K562 (cell line): Measurements from ENCODE around the gene MLLT1. TPM values are rescaled to one million over a fixed set of nuclear protein-coding genes. Genes with fewer than 3 reads are reported as not detected.

Experiments
- ATAC-seq: fragments of 200-7000 bp; cut with Tn5 transposase; 3 replicates; pipeline ENCODE4 v1.9.1; 2020; ENCODE audit warnings: moderate library complexity
- BruUV-seq: library from RNA; stranded (reverse); fragments of 400-500 nt; replicated peaks from 2 replicates; lab custom pipeline; 2021; lab: Mats Ljungman, UMichigan
- CTCF ChIA-PET: fragments of 300-600 bp; formaldehyde crosslinking; extraction: SDS; loops from one replicate; lab custom pipeline; 2021; ENCODE audit warnings: low intra/inter-chr PET ratio; lab: Yijun Ruan, JAX
- POLR2A ChIA-PET: fragments of 300-600, 350-650 bp; sonication (Branson Sonifier 250); formaldehyde crosslinking; extraction: SDS; loops from one replicate; lab custom pipeline; 2021; ENCODE audit warnings: antibody characterized with exemption, inconsistent platforms; lab: Yijun Ruan, JAX
- DNase-seq, 4 experiments: peaks; one replicate each; pipeline versions ENCODE4 v3.0.0 to v3.0.0-alpha.2; 2011 to 2018; ENCODE audit warnings: low spot score in 3 of 4, mixed read lengths in 3 of 4; ENCODE audit errors: extremely low read depth in 1 of 4
- FAIRE-seq: peaks from 2 replicates; lab custom pipeline; 2011; peaks lifted over from hg19 to GRCh38; lab: Jason Lieb, UNC
- H2AFZ ChIP-seq: 2 replicates; pipeline ENCODE4 v1.6.0; 2011; ENCODE audit warnings: low read depth, low read length, control low read depth, inconsistent platforms
- H3K27ac ChIP-seq: fragments of 200-600 bp; 3 replicates; pipeline ENCODE4 v1.8.0; 2011; ENCODE audit warnings: low read depth, mild to moderate bottlenecking, control low read depth, inconsistent platforms, low read length, moderate library complexity, mixed read lengths; ENCODE audit errors: extremely low read depth
- H3K27me3 ChIP-seq, 2 experiments: fragments of 300-600 bp in 1 of 2; 2 replicates in 1 of 2; 3 replicates in 1 of 2; pipeline versions ENCODE4 v1.6.0 to v1.8.0; 2011; ENCODE audit warnings: inconsistent platforms in 2 of 2, low read length in 2 of 2, mild to moderate bottlenecking in 1 of 2, mixed read lengths in 1 of 2, moderate library complexity in 1 of 2; ENCODE audit not compliant: control insufficient read depth in 2 of 2, insufficient read depth in 2 of 2
- H3K36me3 ChIP-seq: fragments of 300-600 bp; 3 replicates; pipeline ENCODE4 v1.8.0; 2011; ENCODE audit warnings: mild to moderate bottlenecking, low read length, inconsistent platforms; ENCODE audit not compliant: control insufficient read depth, insufficient read depth
- H3K4me1 ChIP-seq, 2 experiments: fragments of 200-600 bp in 1 of 2; replicated peaks in 1 of 2; 2 replicates in 1 of 2; 3 replicates in 1 of 2; pipeline versions ENCODE4 v1.5.1 to v1.8.0; 2011; ENCODE audit warnings: inconsistent platforms in 2 of 2, low read length in 2 of 2, mild to moderate bottlenecking in 1 of 2, mixed read lengths in 1 of 2, moderate library complexity in 1 of 2; ENCODE audit not compliant: control insufficient read depth in 2 of 2, insufficient read depth in 2 of 2
- H3K4me2 ChIP-seq: 2 replicates; pipeline ENCODE4 v1.6.1; 2011; ENCODE audit warnings: low read length, control low read depth, inconsistent platforms, mixed read lengths; ENCODE audit not compliant: insufficient read depth
- H3K4me3 ChIP-seq: fragments of 200-600 bp; sonication (generic), shearing (Covaris generic); 2 replicates; pipeline ENCODE4 v1.5.1; 2016; ENCODE audit warnings: control low read depth, inconsistent platforms
- H3K79me2 ChIP-seq: fragments of 200-600 bp; 3 replicates; pipeline ENCODE4 v1.8.0; 2011; ENCODE audit warnings: low read length, inconsistent platforms; ENCODE audit not compliant: control insufficient read depth, insufficient read depth
- H3K9ac ChIP-seq, 2 experiments: 2 replicates each; pipeline versions ENCODE4 v1.6.0 to v1.6.1; 2011; ENCODE audit warnings: low read depth in 2 of 2, low read length in 2 of 2, control low read depth in 1 of 2, inconsistent platforms in 1 of 2, mild to moderate bottlenecking in 1 of 2, mixed read lengths in 1 of 2; ENCODE audit not compliant: insufficient read depth in 1 of 2
- H3K9me1 ChIP-seq: one replicate; pipeline ENCODE4 v1.6.0; 2011; ENCODE audit warnings: inconsistent platforms, mild to moderate bottlenecking, low read length, moderate library complexity; ENCODE audit not compliant: control insufficient read depth, insufficient read depth
- H3K9me3 ChIP-seq: replicated peaks from 2 replicates; pipeline ENCODE4 v1.5.1; 2011; ENCODE audit warnings: low read depth, low read length, inconsistent platforms; ENCODE audit not compliant: control insufficient read depth, insufficient read depth
- H4K20me1 ChIP-seq: replicated peaks from 2 replicates; pipeline ENCODE4 v1.6.1; 2011; ENCODE audit warnings: low read length, inconsistent platforms, mixed read lengths; ENCODE audit not compliant: control insufficient read depth, insufficient read depth
- EP400 ChIP-seq: fragments of 450-650 bp; IDR thresholded peaks from 2 replicates; pipeline ENCODE4 v1.6.1; 2017; ENCODE audit warnings: antibody characterized with exemption, mild to moderate bottlenecking, moderate library complexity
- FOXJ3 ChIP-seq: sonication (generic); formaldehyde crosslinking; IDR thresholded peaks from 2 replicates; pipeline ENCODE4 v1.4.0; 2020; ENCODE audit warnings: mild to moderate bottlenecking, missing genetic modification reagents
- HMGXB4 ChIP-seq: sonication (generic); formaldehyde crosslinking; IDR thresholded peaks from 2 replicates; pipeline ENCODE4 v1.8.1; 2023; ENCODE audit warnings: mild to moderate bottlenecking, missing genetic modification reagents
- MTA2 ChIP-seq: fragments of 450-650 bp; IDR thresholded peaks from 2 replicates; pipeline ENCODE4 v1.6.1; 2016; ENCODE audit warnings: low read depth
- SIN3B ChIP-seq: fragments of 450-650 bp; IDR thresholded peaks from 2 replicates; pipeline ENCODE4 v1.6.1; 2017; ENCODE audit warnings: low read depth, mild to moderate bottlenecking, moderate library complexity
- SMARCA5 ChIP-seq: fragments of 450-650 bp; IDR thresholded peaks from 2 replicates; pipeline ENCODE4 v1.6.1; 2016
- XRCC3 ChIP-seq: fragments of 450-650 bp; IDR thresholded peaks from 2 replicates; pipeline ENCODE4 v1.6.1; 2017; ENCODE audit warnings: mild to moderate bottlenecking, moderate library complexity
- ZNF217 ChIP-seq: sonication (generic); formaldehyde crosslinking; IDR thresholded peaks from 2 replicates; pipeline ENCODE4 v1.8.0; 2022; ENCODE audit warnings: mild to moderate bottlenecking, missing genetic modification reagents
- ZNF445 ChIP-seq: fragments of 250-450 bp; sonication (Bioruptor Pico); IDR thresholded peaks from 2 replicates; pipeline ENCODE4 v1.4.0; 2020; ENCODE audit warnings: low read depth, mild to moderate bottlenecking, moderate library complexity
- WGBS: fragments of 100-300 bp; shearing (Covaris generic); methylation state at CpG from one replicate; pipeline ENCODE4 v1.1.6; 2016; ENCODE audit warnings: low coverage, mixed read lengths; ENCODE audit not compliant: insufficient coverage; ENCODE audit errors: missing lambda C conversion rate; 5-methylcytosine and 5-hydroxymethylcytosine counted together
- in situ Hi-C: fragments of 300-500 bp; cut with MboI; formaldehyde crosslinking; loops from 4 replicates; pipeline ENCODE4 v1.15.0; 2018; ENCODE audit warnings: inconsistent platforms, mixed read lengths
- intact Hi-C: fragments of 100-400 bp; cut with micrococcal nuclease; formaldehyde crosslinking; loops from 2 replicates; pipeline ENCODE4 v1.14.2; 2022
- polyA plus RNA-seq, 8 experiments: library from polyadenylated mRNA; depleted of rRNA in 4 of 8; stranded (reverse) in 5 of 8; unstranded in 3 of 8; fragments of >200 nt; fragmentation: Nextera tagmentation in 2 of 8; fragmentation: Illumina TruSeq in 1 of 8; extraction: Ambion mirVana in 2 of 8; extraction: Trizol in 1 of 8; gene quantifications; 2 replicates each; pipeline versions ENCODE4 v1.2.1 to v1.2.3, GENCODE V29; 2011 to 2014; ENCODE audit warnings: inconsistent platforms in 1 of 8, missing spikeins in 1 of 8
- total RNA-seq, 7 experiments: library from RNA; depleted of rRNA in 6 of 7; stranded (reverse); fragments of >200 nt in 6 of 7; fragmentation: Illumina TruSeq in 2 of 7; extraction: Trizol in 2 of 7; gene quantifications; 2 replicates each; pipeline versions ENCODE4 v1.2.1 to v1.2.3, GENCODE V29; 2011 to 2021; ENCODE audit warnings: low replicate concordance in 1 of 7
- TF ChIP-seq, protein P1 (sequence below): IDR thresholded peaks from 2 replicates; pipeline ENCODE4 v1.6.1; 2014; ENCODE audit warnings: antibody characterized with exemption

The MLLT1 gene
- total and polyA plus RNA-seq, 9 of the 15 experiments (the other 6 are each of a cell fraction or from before 2014, with no cell fraction given), result 0.23 to 63.5 (median 15.4) TPM

GRCh38 chr19:6219147-6219525 lies 60.6 kb downstream of the MLLT1 start:
- in situ Hi-C loops, result no loop called here
- POLR2A ChIA-PET, result no interaction called here
- Histone ChIP-seq H3K27me3 (no peaks in the 10 kb centered on the region), H2AFZ (no peak overlapping the region), H3K27ac (no peak overlapping the region), H3K79me2 (peaks cover 6% of the 10 kb centered on the region), H3K9me1 (no peaks in the 10 kb centered on the region), H3K9me3 (no peaks in the 10 kb centered on the region), H3K4me2 (no peak overlapping the region), H3K4me3 (no peak overlapping the region), H3K4me1 (peaks cover 15 to 83% of the 10 kb centered on the region in 2 experiments), H3K9ac (no peak overlapping the region; a peak in 1 of 4 replicates), H3K36me3 (peaks cover 67% of the 10 kb centered on the region; the same call in 1 of the 3 replicates), H4K20me1 (no peaks in the 10 kb centered on the region; the same call in none of the 2 replicates)
- intact Hi-C loops, result loop anchor here (5.0 kb wide), 2 partner anchors 63 to 78 kb away; no protein-coding TSS in a partner anchor
- no peak for FAIRE-seq
- ATAC-seq, result no peak
- DNase-seq, result no peak
- WGBS, result 78% methylated on average over 7 of the region's 8 CpGs
- CTCF ChIA-PET, result interaction anchor here (0.6 to 2.8 kb wide), 3 partner anchors 52 to 644 kb away, joined by 3 to 16 read pairs (median 3); no protein-coding TSS in a partner anchor
- BruUV-seq, result no TSS peak
- TF ChIP-seq FOXJ3, result no peak
- TF ChIP-seq SMARCA5, result no peak
- TF ChIP-seq SIN3B, result no peak
- TF ChIP-seq HMGXB4 (CRISPR knock-in tag), result no peak
- no peak for TF ChIP-seq EP400
- no peak for TF ChIP-seq MTA2
- TF ChIP-seq XRCC3, result no peak
- no peak for TF ChIP-seq ZNF217 (CRISPR knock-in tag)
- TF ChIP-seq ZNF445 (CRISPR knock-in tag), result no peak
- TF ChIP-seq, protein P1, sequence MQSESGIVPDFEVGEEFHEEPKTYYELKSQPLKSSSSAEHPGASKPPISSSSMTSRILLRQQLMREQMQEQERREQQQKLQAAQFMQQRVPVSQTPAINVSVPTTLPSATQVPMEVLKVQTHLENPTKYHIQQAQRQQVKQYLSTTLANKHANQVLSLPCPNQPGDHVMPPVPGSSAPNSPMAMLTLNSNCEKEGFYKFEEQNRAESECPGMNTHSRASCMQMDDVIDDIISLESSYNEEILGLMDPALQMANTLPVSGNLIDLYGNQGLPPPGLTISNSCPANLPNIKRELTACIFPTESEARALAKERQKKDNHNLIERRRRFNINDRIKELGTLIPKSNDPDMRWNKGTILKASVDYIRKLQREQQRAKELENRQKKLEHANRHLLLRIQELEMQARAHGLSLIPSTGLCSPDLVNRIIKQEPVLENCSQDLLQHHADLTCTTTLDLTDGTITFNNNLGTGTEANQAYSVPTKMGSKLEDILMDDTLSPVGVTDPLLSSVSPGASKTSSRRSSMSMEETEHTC, result no peak
